ENCODE measurements around the gene YAP1. TPM values are rescaled to one million over a fixed set of nuclear protein-coding genes. Genes with fewer than 3 reads are reported as not detected.

YAP1 gene
- total RNA-seq, 4 donors from 2014 or later = 220 to 343 (median 275) TPM

GRCh38 chr11:102205805-102206204 is 95.6 kb downstream of the YAP1 start:
- Histone ChIP-seq H3K4me1 (peaks cover 0 to 34% (median 22%) of the 10 kb centered on the region in 4 donors), H3K36me3 (peaks cover 3 to 44% (median 21%) of the 10 kb centered on the region in 4 donors), H3K4me3 (no peak overlapping the region), H3K9me3 (no peaks in the 10 kb centered on the region), H3K27me3 (no peaks in the 10 kb centered on the region), H3K27ac (replicated peaks in 1 of 4) (no peak overlapping the region)
- DNase-seq (ENCODE audit: extremely low spot score) = no peak
- TF ChIP-seq EP300 (IDR thresholded peaks at IDR 0.05) (no peak), POLR2A (IDR thresholded peaks at IDR 0.05; ENCODE audit: low read depth) (no peak), POLR2AphosphoS5 (IDR thresholded peaks at IDR 0.05) (no peak)
- TF ChIP-seq, protein P1, sequence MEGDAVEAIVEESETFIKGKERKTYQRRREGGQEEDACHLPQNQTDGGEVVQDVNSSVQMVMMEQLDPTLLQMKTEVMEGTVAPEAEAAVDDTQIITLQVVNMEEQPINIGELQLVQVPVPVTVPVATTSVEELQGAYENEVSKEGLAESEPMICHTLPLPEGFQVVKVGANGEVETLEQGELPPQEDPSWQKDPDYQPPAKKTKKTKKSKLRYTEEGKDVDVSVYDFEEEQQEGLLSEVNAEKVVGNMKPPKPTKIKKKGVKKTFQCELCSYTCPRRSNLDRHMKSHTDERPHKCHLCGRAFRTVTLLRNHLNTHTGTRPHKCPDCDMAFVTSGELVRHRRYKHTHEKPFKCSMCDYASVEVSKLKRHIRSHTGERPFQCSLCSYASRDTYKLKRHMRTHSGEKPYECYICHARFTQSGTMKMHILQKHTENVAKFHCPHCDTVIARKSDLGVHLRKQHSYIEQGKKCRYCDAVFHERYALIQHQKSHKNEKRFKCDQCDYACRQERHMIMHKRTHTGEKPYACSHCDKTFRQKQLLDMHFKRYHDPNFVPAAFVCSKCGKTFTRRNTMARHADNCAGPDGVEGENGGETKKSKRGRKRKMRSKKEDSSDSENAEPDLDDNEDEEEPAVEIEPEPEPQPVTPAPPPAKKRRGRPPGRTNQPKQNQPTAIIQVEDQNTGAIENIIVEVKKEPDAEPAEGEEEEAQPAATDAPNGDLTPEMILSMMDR (IDR thresholded peaks at IDR 0.05) = no peak
- 91% methylated on average over 4 of the region's 4 CpGs for WGBS
- intact Hi-C loops (cut with DNase I) = no loop called here

DNA sequence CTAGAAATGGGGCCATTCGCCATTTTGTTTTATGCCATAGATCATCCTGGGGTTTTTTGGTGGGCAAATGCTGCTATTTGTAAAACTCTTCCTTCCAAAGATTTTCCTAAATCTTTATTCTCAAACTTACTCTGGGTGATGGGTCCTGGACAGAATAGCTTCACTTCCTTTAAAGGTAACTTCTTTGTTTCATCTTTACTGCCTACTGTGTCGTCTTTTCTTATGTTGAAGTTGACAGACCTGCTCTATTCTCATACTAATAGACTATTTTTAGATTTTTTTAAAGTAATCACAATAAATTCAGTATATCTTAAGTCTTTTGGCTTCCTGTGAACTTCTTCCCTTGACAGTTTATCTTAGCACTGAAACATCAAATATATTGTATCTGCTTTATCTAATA is 98.6 kb downstream of the YAP1 start:
- DNase-seq (ENCODE audit: extremely low spot score) = no peak
- H3K36me3 ChIP-seq = peaks cover 3 to 70% (median 21%) of the 10 kb centered on the region in 4 donors
- peak overlapping the region in 3 of 4 donors; percentile 8 to 34 (median 9) for H3K27ac ChIP-seq (replicated peaks in 1 of 4)
- H3K9me3 ChIP-seq = no peaks in the 10 kb centered on the region
- no peak overlapping the region for H3K4me3 ChIP-seq
- WGBS = 74% methylated on average over 2 of the region's 2 CpGs
- TF ChIP-seq, protein P1 (IDR thresholded peaks at IDR 0.05) = no peak
- TF ChIP-seq EP300 (IDR thresholded peaks at IDR 0.05) (no peak), POLR2A (IDR thresholded peaks at IDR 0.05; ENCODE audit: low read depth) (no peak), POLR2AphosphoS5 (IDR thresholded peaks at IDR 0.05) (no peak)
- H3K4me1 ChIP-seq = peaks cover 0 to 37% (median 19%) of the 10 kb centered on the region in 4 donors
- H3K27me3 ChIP-seq = no peaks in the 10 kb centered on the region
- intact Hi-C loops (cut with DNase I) = no loop called here

DNA sequence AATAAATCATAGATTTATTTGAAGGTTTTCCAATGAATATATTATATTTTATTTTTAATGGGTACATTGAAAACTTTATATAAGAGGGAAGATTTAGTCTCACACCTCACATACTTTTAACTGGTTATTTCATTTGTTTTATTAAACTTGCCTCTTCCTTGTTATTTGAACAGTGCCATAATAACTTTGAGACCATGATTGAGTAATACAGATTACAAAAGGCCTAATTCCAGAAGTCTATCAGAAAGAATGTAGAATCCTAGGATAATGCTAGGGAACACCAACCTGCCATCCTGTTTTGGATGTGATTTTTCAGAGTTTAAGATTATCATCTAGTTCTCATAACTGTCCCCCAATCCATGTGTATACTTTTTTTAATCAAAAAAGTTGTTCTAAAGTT is 104.4 kb downstream of the YAP1 start:
- Histone ChIP-seq H3K4me1 (peaks cover 25 to 41% (median 33%) of the 10 kb centered on the region in 4 donors), H3K4me3 (no peak overlapping the region), H3K9me3 (no peaks in the 10 kb centered on the region), H3K36me3 (peaks cover 0 to 44% (median 5%) of the 10 kb centered on the region in 4 donors), H3K27ac (replicated peaks in 1 of 4) (no peak overlapping the region), H3K27me3 (no peaks in the 10 kb centered on the region)
- intact Hi-C loops (cut with DNase I) = no loop called here
- TF ChIP-seq EP300 (IDR thresholded peaks at IDR 0.05) = no peak
- no peak for TF ChIP-seq POLR2A (IDR thresholded peaks at IDR 0.05; ENCODE audit: low read depth)
- TF ChIP-seq POLR2AphosphoS5 (IDR thresholded peaks at IDR 0.05) = no peak
- TF ChIP-seq, protein P1 (IDR thresholded peaks at IDR 0.05) = no peak
- DNase-seq (ENCODE audit: extremely low spot score) = no peak

GRCh38 chr11:102216433-102217075 is 106.3 kb downstream of the YAP1 start:
- H3K36me3 ChIP-seq = peaks cover 0 to 29% (median 0%) of the 10 kb centered on the region in 4 donors
- TF ChIP-seq POLR2A (IDR thresholded peaks at IDR 0.05; ENCODE audit: low read depth) = no peak
- H3K27me3 ChIP-seq = no peaks in the 10 kb centered on the region
- WGBS = 25% methylated on average over 2 of the region's 2 CpGs
- H3K9me3 ChIP-seq = no peaks in the 10 kb centered on the region
- intact Hi-C loops (cut with DNase I) = no loop called here
- DNase-seq (ENCODE audit: extremely low spot score) = no peak
- peaks cover 25 to 40% (median 37%) of the 10 kb centered on the region in 4 donors for H3K4me1 ChIP-seq
- no peak overlapping the region for H3K4me3 ChIP-seq
- peak overlapping the region; percentile 41 to 69 (median 56) for H3K27ac ChIP-seq (replicated peaks in 1 of 4)

- TF ChIP-seq POLR2A (IDR thresholded peaks at IDR 0.05; ENCODE audit: low read depth) (no peak), EP300 (IDR thresholded peaks at IDR 0.05) (no peak), POLR2AphosphoS5 (IDR thresholded peaks at IDR 0.05) (no peak)
- TF ChIP-seq, protein P1 (IDR thresholded peaks at IDR 0.05) = no peak
- intact Hi-C loops (cut with DNase I) = loop anchor here (10.0 kb wide), 1 partner anchor 106 kb away; the partner anchor contains the start of gene YAP1
- peaks cover 0 to 15% (median 7%) of the 10 kb centered on the region in 4 donors for H3K36me3 ChIP-seq
- H3K9me3 ChIP-seq = no peaks in the 10 kb centered on the region
- no peaks in the 10 kb centered on the region for H3K27me3 ChIP-seq
- DNase-seq (ENCODE audit: extremely low spot score) = no peak
- H3K27ac ChIP-seq (replicated peaks in 1 of 4) = no peak overlapping the region
- peaks cover 13 to 32% (median 20%) of the 10 kb centered on the region in 4 donors for H3K4me1 ChIP-seq
- H3K4me3 ChIP-seq = no peak overlapping the region
- WGBS = 89% methylated on average over 7 of the region's 7 CpGs
These were observed 110.7 kb downstream of the YAP1 start for GRCh38 chr11:102220728-102221467.

Data from esophagus muscularis mucosa (tissue), 4 donors.